ENCODE results near the gene MBD5.

GRCh38 chr2:148167241-148167766, 146.4 kb downstream of the MBD5 start:
- TF ChIP-seq CTCF (IDR thresholded peaks at IDR 0.05; ENCODE audit: low read depth, low read length): no peak
- TF ChIP-seq EZH2phosphoT487 (IDR thresholded peaks at IDR 0.05; ENCODE audit: low read depth): no peak

Measured in OCI-LY3 (cell line).